NCI-H1105 (cell line): ENCODE results near the gene GIPC1.
"Not testable (repeated sequence)": the region's sequence is repeated elsewhere in the genome, so short reads cannot be mapped to it uniquely, and the experiment has no call there.

Experiments
- DNase-seq: peaks from one replicate; lab custom pipeline; 2025; lab: John Stamatoyannopoulos, UW

GIPC1 gene

GRCh38 chr19:14517840-14518505 is 22.0 kb upstream of the GIPC1 start, which contains the start of gene DNAJB1:
TSS of gene DNAJB1 (minus strand) at chr19:14518397. CDS start at chr19:14518349, 48 bp downstream.
- DNase-seq = no peak

- DNase-seq = no peak
These were observed 21.5 kb upstream of the GIPC1 start for GRCh38 chr19:14517446-14517839.

GRCh38 chr19:14516746-14517438 is 21.0 kb upstream of the GIPC1 start:
- no peak for DNase-seq

GRCh38 chr19:14516048-14516534 is 20.2 kb upstream of the GIPC1 start:
- DNase-seq = no peak

GRCh38 chr19:14515501-14516047 is 19.6 kb upstream of the GIPC1 start:
- no peak for DNase-seq

- DNase-seq = no peak
These were observed 18.4 kb upstream of the GIPC1 start for GRCh38 chr19:14514215-14514863.

GRCh38 chr19:14512406-14512961 is 16.6 kb upstream of the GIPC1 start:
- DNase-seq = no peak

GRCh38 chr19:14511229-14511593 is 15.3 kb upstream of the GIPC1 start:
- no peak for DNase-seq

DNA sequence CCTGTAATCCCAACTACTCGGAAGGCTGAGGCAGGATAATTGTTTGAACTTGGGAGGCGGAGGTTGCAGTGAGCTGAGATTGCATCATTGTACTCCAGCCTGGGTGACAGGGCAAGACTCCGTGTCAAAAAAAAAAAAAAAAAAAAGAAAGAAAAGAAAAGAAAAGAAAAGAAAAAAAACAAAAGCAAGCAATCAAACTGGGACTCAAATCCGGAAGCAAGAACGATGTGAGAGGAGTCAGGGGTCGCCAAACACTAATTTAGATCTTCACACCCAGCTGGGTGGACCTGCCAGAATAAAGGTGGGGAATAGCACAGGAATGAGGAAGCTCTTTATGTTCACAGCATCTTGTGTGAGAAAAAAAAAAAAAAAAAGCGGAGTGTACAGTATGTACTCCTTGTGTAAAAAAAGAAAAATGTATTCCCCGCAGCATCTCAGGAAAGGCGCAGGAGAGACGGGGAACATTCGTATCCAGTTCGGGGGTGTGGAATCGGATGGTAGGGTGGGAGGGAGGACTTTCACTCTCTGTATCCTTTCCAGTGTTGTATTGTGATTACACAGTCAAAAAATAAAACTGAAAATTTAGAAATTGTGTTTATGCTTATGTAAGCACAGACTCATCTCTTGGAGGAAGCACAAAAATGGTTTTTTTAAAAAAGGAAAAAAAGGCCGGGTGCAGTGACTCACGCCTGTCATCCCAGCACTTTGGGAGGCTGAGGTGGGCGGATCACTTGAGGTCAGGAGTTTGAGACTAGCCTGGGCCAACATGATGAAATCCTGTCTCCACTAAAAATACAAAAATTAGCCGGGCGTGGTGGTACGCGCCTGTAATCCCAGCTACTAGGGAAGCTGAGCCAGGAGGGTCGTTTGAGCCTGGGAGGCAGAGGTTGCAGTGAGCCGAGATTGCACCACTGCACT is 14.6 kb upstream of the GIPC1 start:
- no peak for DNase-seq

DNA sequence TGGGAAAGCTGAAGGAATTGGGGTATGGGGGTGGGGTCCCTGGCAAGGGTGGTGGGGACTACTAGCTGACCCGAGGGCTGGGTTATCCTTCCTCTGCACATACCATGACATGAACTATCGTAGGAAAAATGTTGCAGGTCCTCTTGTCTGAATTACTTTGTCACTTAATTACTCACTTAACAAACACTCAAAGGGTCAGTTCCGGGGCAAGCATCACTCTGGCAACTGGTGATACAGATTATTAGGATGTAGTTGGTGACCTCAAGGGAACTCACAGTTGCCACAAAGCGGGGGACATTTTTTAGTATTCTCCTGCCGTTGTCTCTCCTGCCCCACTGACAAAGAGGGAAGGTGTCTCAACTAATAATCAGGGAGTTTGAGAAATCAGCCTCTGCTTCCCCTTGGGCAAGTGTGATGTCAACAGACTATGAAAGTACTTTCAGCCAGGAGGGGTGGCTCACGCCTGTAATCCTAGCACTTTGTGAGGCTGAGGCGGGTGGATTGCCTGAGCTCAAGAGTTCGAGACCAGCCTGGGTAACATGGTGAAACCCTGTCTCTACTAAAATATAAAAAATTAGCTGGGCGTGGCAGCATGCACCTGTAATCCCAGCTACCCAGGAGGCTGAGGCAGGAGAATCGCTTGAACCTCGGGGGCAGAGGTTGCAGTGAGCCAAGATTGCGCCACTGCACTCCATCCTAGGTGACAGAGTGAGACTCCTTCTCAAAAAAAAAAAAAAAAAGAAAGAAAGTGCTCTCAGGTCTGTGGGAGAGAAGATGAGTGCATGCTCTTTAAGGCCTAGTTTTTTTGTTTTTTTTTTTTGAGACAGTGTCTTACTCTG is 12.0 kb upstream of the GIPC1 start:
- DNase-seq = no peak

DNA sequence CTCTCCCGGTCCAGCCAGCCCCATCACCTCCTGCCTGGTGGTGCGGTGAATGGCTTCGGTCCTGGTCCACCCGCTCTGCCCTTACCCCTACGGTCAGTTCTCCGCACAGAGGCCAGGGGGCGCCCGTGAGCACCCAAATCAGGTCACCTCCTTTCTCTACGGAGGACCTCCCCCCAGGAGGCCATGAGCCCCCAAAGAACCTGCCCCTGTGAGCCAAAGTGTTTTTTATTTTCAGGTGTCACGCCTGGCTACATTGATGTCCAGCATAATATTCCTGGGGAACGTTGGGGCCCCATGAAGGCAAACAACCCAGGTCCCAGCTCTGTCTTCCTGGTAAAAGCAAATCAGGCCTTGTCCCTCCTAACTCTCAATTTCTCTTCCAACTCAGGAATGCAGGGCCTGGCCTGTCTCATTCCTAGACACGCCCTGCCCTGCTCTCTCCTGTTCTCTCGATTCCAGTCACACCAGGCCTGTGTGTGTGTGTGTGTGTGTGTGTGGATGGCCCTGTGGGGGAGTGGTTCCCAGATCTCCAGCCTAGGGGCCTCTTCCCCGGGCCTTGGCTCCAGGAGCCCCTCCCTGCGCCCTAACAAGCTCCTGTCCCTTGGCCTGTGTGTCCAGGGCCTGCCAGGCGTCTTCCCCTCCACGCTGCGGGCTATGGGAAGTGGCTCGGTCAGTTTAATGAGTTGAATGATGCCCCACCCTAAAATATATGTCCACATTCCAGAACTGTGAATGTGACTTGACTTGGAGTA is 9.7 kb upstream of the GIPC1 start:
- no peak for DNase-seq

DNA sequence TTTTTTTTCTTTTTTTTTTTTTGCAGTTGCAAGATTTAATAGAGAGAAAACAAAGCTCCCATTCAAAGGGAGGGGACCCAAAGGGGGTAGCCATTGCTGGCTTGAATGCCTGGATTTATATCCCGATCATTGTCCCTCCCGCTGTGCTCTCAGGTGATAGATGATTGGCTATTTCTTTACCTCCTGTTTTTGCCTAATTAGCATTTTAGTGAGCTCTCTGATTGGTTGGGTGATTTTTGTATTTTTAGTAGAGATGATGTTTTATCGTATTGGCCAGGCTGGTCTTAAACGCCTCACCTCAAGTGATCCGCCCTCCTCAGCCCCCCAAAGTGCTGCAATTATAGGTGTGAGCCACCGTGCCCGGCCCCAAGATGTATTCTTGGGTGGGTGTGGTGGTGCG is 8.6 kb upstream of the GIPC1 start:
- not testable (repeated sequence) for DNase-seq

DNA sequence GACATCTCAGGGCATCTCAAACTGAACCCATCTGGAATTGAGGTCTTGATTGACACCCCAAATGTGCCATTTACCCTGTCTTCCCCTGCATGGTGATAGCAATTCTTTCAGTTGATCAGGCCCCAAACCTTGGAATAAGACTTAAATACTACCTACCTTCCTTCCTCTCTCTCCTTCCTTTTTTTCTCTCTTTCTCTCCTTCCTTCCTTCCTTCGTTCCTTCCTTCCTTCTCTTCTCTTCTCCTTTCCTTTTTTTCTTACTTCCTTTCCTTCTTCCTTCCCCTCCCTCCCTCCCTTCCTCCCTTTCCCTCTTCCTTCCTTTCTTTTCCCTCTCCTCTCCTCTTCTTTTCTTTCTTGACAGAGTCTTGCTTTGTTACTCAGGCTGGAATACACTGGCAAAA is 7.4 kb upstream of the GIPC1 start:
- DNase-seq = no peak

- DNase-seq = no peak
These were observed 6.6 kb upstream of the GIPC1 start for GRCh38 chr19:14502334-14503092.

DNA sequence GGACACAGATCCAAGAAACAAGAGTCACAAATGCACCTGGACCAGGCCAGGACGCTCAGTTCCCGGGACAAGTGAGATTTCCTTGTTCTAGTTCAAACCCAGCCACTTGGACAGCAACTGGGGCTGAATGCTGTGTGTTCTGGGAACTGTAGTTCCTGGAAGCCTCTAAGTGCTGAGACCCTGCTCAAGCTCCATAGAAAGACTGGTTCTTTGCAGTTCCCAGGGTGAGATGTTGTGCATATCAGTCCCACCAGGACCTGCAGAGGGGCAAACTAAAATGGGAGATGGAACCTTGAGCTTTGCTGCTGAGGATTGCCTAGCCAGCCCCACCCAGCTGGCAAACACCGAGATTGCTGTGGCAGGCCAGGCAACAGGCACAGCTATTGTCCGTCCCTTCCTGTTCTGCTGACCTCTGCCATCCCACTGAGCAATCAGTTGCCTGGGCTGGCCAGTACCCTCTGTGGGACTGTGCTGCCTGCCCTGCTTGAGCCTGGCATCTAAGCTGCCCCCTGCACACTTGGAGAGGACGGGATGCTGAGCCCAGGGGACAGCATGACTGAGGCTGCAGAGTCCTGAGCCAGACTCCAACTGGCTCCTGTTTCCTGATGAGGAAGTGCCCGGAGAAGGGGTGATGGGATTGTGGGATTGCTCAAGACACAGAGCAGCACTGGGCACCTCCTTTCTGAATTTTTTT is 1.4 kb upstream of the GIPC1 start:
- DNase-seq = no peak

DNA sequence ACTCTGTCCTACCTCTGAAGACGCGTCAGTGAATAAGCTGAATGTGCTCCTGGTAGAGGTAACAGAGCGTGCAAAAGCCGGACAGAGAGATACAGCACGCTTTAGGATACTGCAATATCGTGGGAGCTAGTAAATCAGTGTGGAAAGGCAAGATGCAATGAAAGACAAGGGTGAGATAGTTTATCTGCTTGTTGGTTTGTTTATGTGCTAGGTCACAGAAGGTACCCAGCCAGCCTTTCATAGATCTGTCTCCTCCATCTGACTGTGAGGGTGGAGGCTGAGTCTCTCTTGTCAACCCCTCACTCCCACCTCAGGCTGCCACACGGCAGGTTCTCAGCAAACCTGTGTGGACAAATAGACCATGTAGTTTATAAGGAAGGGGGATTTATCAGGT is 904 bp upstream of the GIPC1 start:
- DNase-seq = no peak

GRCh38 chr19:14495672-14496028 is 277 bp downstream of the GIPC1 start:
- DNase-seq = no peak

- no peak for DNase-seq
These were observed 836 bp downstream of the GIPC1 start for GRCh38 chr19:14494910-14495671.
